Measurements from ENCODE around the gene CCDC15. TPM values are rescaled to one million over a fixed set of nuclear protein-coding genes. Genes with fewer than 3 reads are reported as not detected.

Gene CCDC15
- total and polyA plus RNA-seq, 2 of the 4 experiments (the other 2 are of a cell fraction): 1.1 to 2.0 TPM

GRCh38 chr11:124983674-124984511 lies 29.9 kb downstream of the CCDC15 start:
- no peak for TF ChIP-seq MAFK (IDR thresholded peaks at IDR 0.05; ENCODE audit: low read depth, low read length)
- no peak for TF ChIP-seq MAZ (IDR thresholded peaks at IDR 0.05; ENCODE audit: borderline replicate concordance, low read depth, low read length)
- TF ChIP-seq NFE2L2 (IDR thresholded peaks at IDR 0.05; ENCODE audit: low read depth, low read length): no peak
- no peak for TF ChIP-seq MXI1 (IDR thresholded peaks at IDR 0.05; ENCODE audit: borderline replicate concordance, low read depth, low read length)
- TF ChIP-seq BHLHE40 (IDR thresholded peaks at IDR 0.05; ENCODE audit: low read depth, low read length): no peak
- TF ChIP-seq POLR2A (IDR thresholded peaks at IDR 0.05; ENCODE audit: low read depth, low read length): no peak
- TF ChIP-seq CHD1 (IDR thresholded peaks at IDR 0.05; ENCODE audit: low read depth, low read length): no peak
- no peak for TF ChIP-seq CEBPB (IDR thresholded peaks at IDR 0.05; ENCODE audit: low read depth, low read length)
- no peak for TF ChIP-seq SMC3 (IDR thresholded peaks at IDR 0.05; ENCODE audit: low read depth, low read length)
- no peak for TF ChIP-seq FOS (IDR thresholded peaks at IDR 0.05; ENCODE audit: low read depth, low read length)
- TF ChIP-seq RAD21 (IDR thresholded peaks at IDR 0.05; ENCODE audit: low read length): no peak
- no peak for TF ChIP-seq CTCF (conservative IDR thresholded peaks at IDR 0.05; ENCODE audit: low read depth, low read length)
- no peak for TF ChIP-seq ELK1 (IDR thresholded peaks at IDR 0.05; ENCODE audit: borderline replicate concordance, low read depth, low read length)
- BruUV-seq (replicated peaks): no TSS peak
- no peak overlapping the region for H2AK5ac ChIP-seq (ENCODE audit: low read depth, low read length)
- no peak overlapping the region for H3K4me3 ChIP-seq (ENCODE audit: insufficient read depth, low read depth, low read length)
- ATAC-seq (ENCODE audit: low read depth): no peak
- no peak overlapping the region for H3K27ac ChIP-seq (ENCODE audit: insufficient read depth, low read length)
- no peak overlapping the region for H2AK9ac ChIP-seq (replicated peaks; ENCODE audit: low read depth, low read length, poor library complexity)
- H2AFZ ChIP-seq (replicated peaks; ENCODE audit: low read length, poor library complexity): no peak overlapping the region
- H3K14ac ChIP-seq (replicated peaks; ENCODE audit: low read depth, low read length): no peak overlapping the region
- no peaks in the 10 kb centered on the region for H3K4me1 ChIP-seq (ENCODE audit: control insufficient read depth, insufficient read depth, low read length)
- 92% methylated on average over 5 of the region's 17 CpGs; no CpG with 5 or more reads in 1 of the 2 experiments for WGBS, 2 experiments (ENCODE audit: extremely low coverage in 2 of 2, insufficient read length in 1 of 2)
- no peak overlapping the region for H3K9ac ChIP-seq (ENCODE audit: low read depth, low read length)
- no peak overlapping the region for H4K8ac ChIP-seq (ENCODE audit: low read depth in 2 of 2, low read length in 2 of 2)
- H4K20me1 ChIP-seq (ENCODE audit: insufficient read depth, low read length): no peaks in the 10 kb centered on the region
- no peak overlapping the region for H4K5ac ChIP-seq (ENCODE audit: low read depth, low read length)
- H4K91ac ChIP-seq (ENCODE audit: insufficient read depth, low read depth, low read length): no peak overlapping the region
- no peak overlapping the region for H2BK5ac ChIP-seq (ENCODE audit: low read depth, low read length, poor library complexity, severe bottlenecking)
- dilution Hi-C loops (cut with HindIII; ENCODE audit: low sequenced_read_pairs, unreplicated experiment): no loop called here
- no peak for DNase-seq
- H3K4me2 ChIP-seq (ENCODE audit: low read depth, low read length): no peak overlapping the region
- no peaks in the 10 kb centered on the region; the same call in 1 of the 2 replicates for H3K36me3 ChIP-seq (ENCODE audit: control insufficient read depth, insufficient read depth, low read length)
- H3K23ac ChIP-seq (ENCODE audit: low read depth, low read length): no peak overlapping the region
- no peak overlapping the region for H2BK20ac ChIP-seq (ENCODE audit: low read depth, low read length)
- no peak overlapping the region for H3K18ac ChIP-seq (ENCODE audit: low read depth, low read length)
- no peak overlapping the region for H2BK15ac ChIP-seq (ENCODE audit: low read depth, low read length)
- in situ Hi-C loops (cut with MboI; ENCODE audit: low sequenced_read_pairs): no loop called here
- ChIA-PET POLR2A (ENCODE audit: unreplicated experiment) (no interaction called here), CTCF (no interaction called here)
- intact Hi-C loops (cut with micrococcal nuclease): no loop called here
- H3K27me3 ChIP-seq (ENCODE audit: control insufficient read depth, insufficient read depth, low read length): no peaks in the 10 kb centered on the region
- no peak overlapping the region for H3K4ac ChIP-seq (ENCODE audit: low read depth, low read length)
- H3K56ac ChIP-seq (ENCODE audit: extremely low read depth, insufficient read depth, low read length): no peak overlapping the region
- H2BK120ac ChIP-seq (ENCODE audit: low read depth, low read length): no peak overlapping the region
- H3K9me3 ChIP-seq (ENCODE audit: control insufficient read depth, insufficient read depth, low read length): peaks cover 2% of the 10 kb centered on the region
- no peaks in the 10 kb centered on the region for H3K79me1 ChIP-seq (ENCODE audit: low read depth in 1 of 2, low read length in 2 of 2)
- 0 out of 2 replicates have a peak, but pooled peaks cover 3% of the 10 kb centered on the region for H3K9me1 ChIP-seq (ENCODE audit: insufficient read depth, low read length)

Measured in IMR-90 (cell line).